ENCODE measurements around the gene NIPAL4. TPM values are rescaled to one million over a fixed set of nuclear protein-coding genes. Genes with fewer than 3 reads are reported as not detected.

The NIPAL4 gene
- total RNA-seq, 1 donor from 2014 or later, result 2.8 TPM

- peaks cover 18% of the 10 kb centered on the region for H3K4me1 Mint-ChIP-seq
- H3K4me3 Mint-ChIP-seq, result no peak overlapping the region
- ATAC-seq (ENCODE audit: low read depth) (no peak), DNase-seq (no peak)
- no peaks in the 10 kb centered on the region for H3K27me3 Mint-ChIP-seq
- CTCF ChIA-PET, result interaction anchor here (3.5 to 6.4 kb wide), 4 partner anchors 25 to 310 kb away, joined by 23 to 49 read pairs (median 42); partner anchors contain the start of genes LSM11 and NIPAL4
- H3K27ac Mint-ChIP-seq, result no peak overlapping the region
- peaks cover 5% of the 10 kb centered on the region for H3K9me3 Mint-ChIP-seq
- no peak for TF ChIP-seq CTCF (IDR thresholded peaks at IDR 0.05)
- no peaks in the 10 kb centered on the region for H3K36me3 Mint-ChIP-seq (ENCODE audit: low read depth)
- intact Hi-C loops (cut with micrococcal nuclease), result loop anchor here (5.0 kb wide), 2 partner anchors 108 to 218 kb away; partner anchors contain the start of gene SOX30
- POLR2A ChIA-PET, result no interaction called here
Measured at GRCh38 chr5:157434096-157434495, 25.9 kb upstream of the NIPAL4 start.

- Mint-ChIP-seq H3K36me3 (ENCODE audit: low read depth) (no peaks in the 10 kb centered on the region), H3K4me1 (no peaks in the 10 kb centered on the region), H3K4me3 (no peak overlapping the region), H3K9me3 (no peaks in the 10 kb centered on the region), H3K27ac (no peak overlapping the region), H3K27me3 (no peaks in the 10 kb centered on the region)
- DNase-seq, result no peak
- intact Hi-C loops (cut with micrococcal nuclease), result no loop called here
- ChIA-PET CTCF (no interaction called here), POLR2A (no interaction called here)
- ATAC-seq (ENCODE audit: low read depth), result no peak
- no peak for TF ChIP-seq CTCF (IDR thresholded peaks at IDR 0.05)
Measured at GRCh38 chr5:157443041-157443549, 16.9 kb upstream of the NIPAL4 start.

GRCh38 chr5:157444224-157444623, 15.8 kb upstream of the NIPAL4 start:
- Mint-ChIP-seq H3K27ac (no peak overlapping the region), H3K27me3 (no peaks in the 10 kb centered on the region), H3K36me3 (ENCODE audit: low read depth) (no peaks in the 10 kb centered on the region), H3K9me3 (no peaks in the 10 kb centered on the region), H3K4me1 (no peaks in the 10 kb centered on the region), H3K4me3 (no peak overlapping the region)
- DNase-seq, result no peak
- ATAC-seq (ENCODE audit: low read depth), result no peak
- intact Hi-C loops (cut with micrococcal nuclease), result no loop called here
- ChIA-PET POLR2A (interaction anchor here (0.5 kb wide), 1 partner anchor 96 kb away, joined by 6 read pairs; no protein-coding TSS in a partner anchor), CTCF (no interaction called here)
- TF ChIP-seq CTCF (IDR thresholded peaks at IDR 0.05), result no peak

- CTCF ChIA-PET, result interaction anchor here (0.7 to 1.1 kb wide), 3 partner anchors 14 to 311 kb away, joined by 3 read pairs; no protein-coding TSS in a partner anchor
- Mint-ChIP-seq H3K4me3 (no peak overlapping the region), H3K9me3 (no peaks in the 10 kb centered on the region), H3K36me3 (ENCODE audit: low read depth) (no peaks in the 10 kb centered on the region), H3K27me3 (no peaks in the 10 kb centered on the region), H3K27ac (no peak overlapping the region), H3K4me1 (peaks cover 2% of the 10 kb centered on the region)
- ATAC-seq (ENCODE audit: low read depth) (no peak), DNase-seq (no peak)
- POLR2A ChIA-PET, result interaction anchor here (0.7 kb wide), 1 partner anchor 224 kb away, joined by 5 read pairs; no protein-coding TSS in a partner anchor
- no peak for TF ChIP-seq CTCF (IDR thresholded peaks at IDR 0.05)
- intact Hi-C loops (cut with micrococcal nuclease), result no loop called here
Measured at GRCh38 chr5:157445745-157446411, 14.1 kb upstream of the NIPAL4 start.

- DNase-seq, result no peak
- H3K4me3 Mint-ChIP-seq, result no peak overlapping the region
- ChIA-PET CTCF (interaction anchor here (0.7 to 1.1 kb wide), 3 partner anchors 14 to 311 kb away, joined by 3 read pairs; no protein-coding TSS in a partner anchor), POLR2A (interaction anchor here (0.7 kb wide), 1 partner anchor 224 kb away, joined by 5 read pairs; no protein-coding TSS in a partner anchor)
- no peak overlapping the region for H3K27ac Mint-ChIP-seq
- no peak for ATAC-seq (ENCODE audit: low read depth)
- no peak for TF ChIP-seq CTCF (IDR thresholded peaks at IDR 0.05)
- intact Hi-C loops (cut with micrococcal nuclease), result no loop called here
- H3K36me3 Mint-ChIP-seq (ENCODE audit: low read depth), result no peaks in the 10 kb centered on the region
- no peaks in the 10 kb centered on the region for H3K27me3 Mint-ChIP-seq
- H3K9me3 Mint-ChIP-seq, result no peaks in the 10 kb centered on the region
- peaks cover 4% of the 10 kb centered on the region for H3K4me1 Mint-ChIP-seq
Measured at GRCh38 chr5:157446412-157446935, 13.5 kb upstream of the NIPAL4 start.

All from activated B cell treated with CpG ODN at 0.5 μM for 24 hours (primary cell).